Activated naive CD4-positive, alpha-beta T cell treated with anti-CD3 and anti-CD28 coated beads for 36 hours (primary cell): ENCODE measurements around the gene RAB3IL1. TPM values are rescaled to one million over a fixed set of nuclear protein-coding genes. Genes with fewer than 3 reads are reported as not detected.
"Not testable (repeated sequence)": the region's sequence is repeated elsewhere in the genome, so short reads cannot be mapped to it uniquely, and the experiment has no call there.

Experiments
- CTCF ChIA-PET: fragments of 350-600 bp; sonication (Branson Sonifier 250); formaldehyde crosslinking; loops from one replicate; lab custom pipeline; 2021; ENCODE audit warnings: antibody characterized with exemption; lab: Charles Lee
- DNase-seq: peaks from one replicate; pipeline ENCODE4 v3.0.0-alpha.2; 2020
- H3K27ac Mint-ChIP-seq: one replicate; pipeline ENCODE4 v1.8.0; 2021; ENCODE audit warnings: mild to moderate bottlenecking, mixed read lengths
- H3K27me3 Mint-ChIP-seq: one replicate; pipeline ENCODE4 v1.8.0; 2021; ENCODE audit warnings: low read depth, mixed read lengths
- H3K36me3 Mint-ChIP-seq: one replicate; pipeline ENCODE4 v1.8.0; 2021; ENCODE audit warnings: low read depth, mixed read lengths
- H3K4me1 Mint-ChIP-seq: one replicate; pipeline ENCODE4 v1.8.0; 2021; ENCODE audit warnings: low read depth, mixed read lengths
- H3K4me3 Mint-ChIP-seq: one replicate; pipeline ENCODE4 v1.8.0; 2021; ENCODE audit warnings: mild to moderate bottlenecking, moderate library complexity, mixed read lengths
- H3K9me3 Mint-ChIP-seq: one replicate; pipeline ENCODE4 v1.8.0; 2021; ENCODE audit warnings: mixed read lengths
- intact Hi-C: fragments of 100-400 bp; cut with micrococcal nuclease; formaldehyde crosslinking; loops from one replicate; pipeline ENCODE4 v1.15.1; 2023
- total RNA-seq, 2 experiments: library from RNA; stranded (reverse); gene quantifications; one replicate each; pipeline ENCODE4 v1.2.3, GENCODE V29; 2021

Gene RAB3IL1
- total RNA-seq, 2 experiments from 2014 or later: 0.52 to 0.74 TPM

GRCh38 chr11:61959114-61959513, 41.7 kb upstream of the RAB3IL1 start:
- DNase-seq: no peak
- no peak overlapping the region for H3K4me3 Mint-ChIP-seq
- H3K9me3 Mint-ChIP-seq: no peaks in the 10 kb centered on the region
- H3K27me3 Mint-ChIP-seq: peaks cover 13% of the 10 kb centered on the region
- intact Hi-C loops: no loop called here
- H3K4me1 Mint-ChIP-seq: peaks cover 21% of the 10 kb centered on the region
- CTCF ChIA-PET: no interaction called here
- peaks cover 14% of the 10 kb centered on the region for H3K36me3 Mint-ChIP-seq
- no peak overlapping the region for H3K27ac Mint-ChIP-seq

GRCh38 chr11:61958590-61958989, 41.2 kb upstream of the RAB3IL1 start:
- intact Hi-C loops: no loop called here
- DNase-seq: no peak
- Mint-ChIP-seq H3K9me3 (no peaks in the 10 kb centered on the region), H3K27me3 (peaks cover 13% of the 10 kb centered on the region), H3K4me3 (no peak overlapping the region), H3K36me3 (peaks cover 9% of the 10 kb centered on the region), H3K27ac (no peak overlapping the region), H3K4me1 (peaks cover 16% of the 10 kb centered on the region)
- CTCF ChIA-PET: no interaction called here

GRCh38 chr11:61957021-61957770, 39.8 kb upstream of the RAB3IL1 start:
- Mint-ChIP-seq H3K27me3 (peaks cover 13% of the 10 kb centered on the region), H3K4me1 (peaks cover 8% of the 10 kb centered on the region), H3K27ac (no peak overlapping the region), H3K9me3 (no peaks in the 10 kb centered on the region), H3K4me3 (no peak overlapping the region), H3K36me3 (no peaks in the 10 kb centered on the region)
- no peak for DNase-seq
- CTCF ChIA-PET: interaction anchor here (1.0 to 1.5 kb wide), 2 partner anchors 9 to 124 kb away, joined by 3 read pairs; no protein-coding TSS in a partner anchor
- intact Hi-C loops: no loop called here

GRCh38 chr11:61956191-61957020, 39.0 kb upstream of the RAB3IL1 start:
- intact Hi-C loops: no loop called here
- no peak overlapping the region for H3K27ac Mint-ChIP-seq

GRCh38 chr11:61955422-61956135, 38.2 kb upstream of the RAB3IL1 start:
- CTCF ChIA-PET: interaction anchor here (1.0 to 1.4 kb wide), 3 partner anchors 17 to 152 kb away, joined by 3 to 5 read pairs (median 3); no protein-coding TSS in a partner anchor
- peak overlapping the region; percentile 51 for H3K4me3 Mint-ChIP-seq
- DNase-seq: peak; percentile 56
- H3K9me3 Mint-ChIP-seq: no peaks in the 10 kb centered on the region
- no peak overlapping the region for H3K27ac Mint-ChIP-seq
- peaks cover 8% of the 10 kb centered on the region for H3K4me1 Mint-ChIP-seq
- peaks cover 13% of the 10 kb centered on the region for H3K27me3 Mint-ChIP-seq
- intact Hi-C loops: loop anchor here (2.0 kb wide), 1 partner anchor 127 kb away; no protein-coding TSS in a partner anchor
- H3K36me3 Mint-ChIP-seq: no peaks in the 10 kb centered on the region

More at GRCh38 chr11:61956191-61957020, 39.0 kb upstream of the RAB3IL1 start:
- DNase-seq: no peak
- no peaks in the 10 kb centered on the region for H3K9me3 Mint-ChIP-seq
- no peaks in the 10 kb centered on the region for H3K36me3 Mint-ChIP-seq
- H3K27me3 Mint-ChIP-seq: peaks cover 13% of the 10 kb centered on the region
- peak overlapping the region; percentile 51 for H3K4me3 Mint-ChIP-seq
- CTCF ChIA-PET: interaction anchor here (1.5 kb wide), 1 partner anchor 125 kb away, joined by 3 read pairs; no protein-coding TSS in a partner anchor
- H3K4me1 Mint-ChIP-seq: peaks cover 8% of the 10 kb centered on the region

GRCh38 chr11:61954851-61955421, 37.6 kb upstream of the RAB3IL1 start:
- H3K36me3 Mint-ChIP-seq: no peaks in the 10 kb centered on the region
- no peaks in the 10 kb centered on the region for H3K9me3 Mint-ChIP-seq
- H3K27ac Mint-ChIP-seq: no peak overlapping the region
- H3K4me1 Mint-ChIP-seq: peaks cover 8% of the 10 kb centered on the region
- H3K27me3 Mint-ChIP-seq: peaks cover 13% of the 10 kb centered on the region
- DNase-seq: peak; percentile 45
- CTCF ChIA-PET: interaction anchor here (1.0 to 1.4 kb wide), 3 partner anchors 18 to 152 kb away, joined by 3 to 5 read pairs (median 3); no protein-coding TSS in a partner anchor
- intact Hi-C loops: loop anchor here (2.0 kb wide), 1 partner anchor 128 kb away; no protein-coding TSS in a partner anchor
- H3K4me3 Mint-ChIP-seq: peak overlapping the region; percentile 47

GRCh38 chr11:61954106-61954850, 36.9 kb upstream of the RAB3IL1 start:
- H3K9me3 Mint-ChIP-seq: no peaks in the 10 kb centered on the region
- no peaks in the 10 kb centered on the region for H3K36me3 Mint-ChIP-seq
- intact Hi-C loops: loop anchor here (2.0 kb wide), 1 partner anchor 129 kb away; no protein-coding TSS in a partner anchor
- H3K4me3 Mint-ChIP-seq: no peak overlapping the region
- H3K27ac Mint-ChIP-seq: no peak overlapping the region
- DNase-seq: no peak
- H3K4me1 Mint-ChIP-seq: peaks cover 14% of the 10 kb centered on the region
- H3K27me3 Mint-ChIP-seq: peaks cover 13% of the 10 kb centered on the region
- CTCF ChIA-PET: interaction anchor here (1.0 to 1.4 kb wide), 3 partner anchors 18 to 153 kb away, joined by 3 to 5 read pairs (median 3); no protein-coding TSS in a partner anchor

- H3K36me3 Mint-ChIP-seq, H3K9me3 Mint-ChIP-seq, DNase-seq, H3K27ac Mint-ChIP-seq, H3K4me3 Mint-ChIP-seq: not testable (repeated sequence)
- Mint-ChIP-seq H3K27me3 (peaks cover 13% of the 10 kb centered on the region), H3K4me1 (peaks cover 15% of the 10 kb centered on the region)
- intact Hi-C loops: loop anchor here (2.0 kb wide), 1 partner anchor 129 kb away; no protein-coding TSS in a partner anchor
- CTCF ChIA-PET: interaction anchor here (1.3 to 9.5 kb wide), 2 partner anchors 19 to 129 kb away, joined by 3 to 105 read pairs; no protein-coding TSS in a partner anchor
Measured at GRCh38 chr11:61953632-61954031, 36.3 kb upstream of the RAB3IL1 start.

- CTCF ChIA-PET: interaction anchor here (1.2 to 9.5 kb wide), 4 partner anchors 8 to 129 kb away, joined by 3 to 105 read pairs (median 15); no protein-coding TSS in a partner anchor
- Mint-ChIP-seq H3K36me3 (no peaks in the 10 kb centered on the region), H3K4me1 (peaks cover 15% of the 10 kb centered on the region), H3K4me3 (no peak overlapping the region), H3K27ac (no peak overlapping the region), H3K9me3 (no peaks in the 10 kb centered on the region), H3K27me3 (peaks cover 13% of the 10 kb centered on the region)
- intact Hi-C loops: no loop called here
- DNase-seq: no peak
Measured at GRCh38 chr11:61952882-61953281, 35.5 kb upstream of the RAB3IL1 start.

- no peak for DNase-seq
- Mint-ChIP-seq H3K4me3 (no peak overlapping the region), H3K36me3 (no peaks in the 10 kb centered on the region), H3K27ac (no peak overlapping the region), H3K27me3 (peaks cover 13% of the 10 kb centered on the region), H3K9me3 (no peaks in the 10 kb centered on the region), H3K4me1 (peaks cover 15% of the 10 kb centered on the region)
- intact Hi-C loops: no loop called here
- CTCF ChIA-PET: interaction anchor here (0.7 to 9.5 kb wide), 4 partner anchors 53 to 637 kb away, joined by 3 to 105 read pairs (median 16); no protein-coding TSS in a partner anchor
Measured at GRCh38 chr11:61951484-61952135, 34.2 kb upstream of the RAB3IL1 start.
